Parathyroid adenoma (tissue), 2 donors: Measurements from ENCODE around the gene EFCAB11.

ENCODE experiments used
- H2AFZ ChIP-seq: fragments of 300-600 bp; sonication (generic); one replicate; pipeline ENCODE4 v1.7.0; 2017; ENCODE audit warnings: antibody characterized with exemption, mild to moderate bottlenecking
- H3K27ac ChIP-seq: fragments of 300-600 bp; sonication (generic); one replicate; pipeline ENCODE4 v1.7.0; 2017
- H3K27me3 ChIP-seq: fragments of 300-600 bp; sonication (generic); one replicate; pipeline ENCODE4 v1.7.0; 2017; ENCODE audit warnings: low read length; ENCODE audit not compliant: control insufficient read depth, insufficient read depth
- H3K36me3 ChIP-seq: fragments of 300-600 bp; sonication (generic); one replicate; pipeline ENCODE4 v1.7.0; 2017; ENCODE audit warnings: low read length; ENCODE audit not compliant: control insufficient read depth, insufficient read depth
- H3K4me1 ChIP-seq: fragments of 300-600 bp; sonication (generic); one replicate; pipeline ENCODE4 v1.7.0; 2017; ENCODE audit warnings: control low read depth
- H3K4me2 ChIP-seq: fragments of 300-600 bp; sonication (generic); one replicate; pipeline ENCODE4 v1.7.0; 2017; ENCODE audit warnings: low read length
- H3K4me3 ChIP-seq: fragments of 300-600 bp; sonication (generic); one replicate; pipeline ENCODE4 v1.7.0; 2017; ENCODE audit warnings: low read depth, low read length
- H3K79me2 ChIP-seq: fragments of 300-600 bp; sonication (generic); one replicate; pipeline ENCODE4 v1.7.0; 2017; ENCODE audit warnings: control low read depth
- H3K9ac ChIP-seq: fragments of 300-600 bp; sonication (generic); one replicate; pipeline ENCODE4 v1.7.0; 2017; ENCODE audit warnings: mild to moderate bottlenecking
- H3K9me3 ChIP-seq: fragments of 300-600 bp; sonication (generic); one replicate; pipeline ENCODE4 v1.7.0; 2017; ENCODE audit warnings: low read length; ENCODE audit not compliant: control insufficient read depth
- TF ChIP-seq, protein P1 (sequence below): fragments of 300-600 bp; sonication (generic); IDR thresholded peaks from one replicate; pipeline ENCODE4 v1.7.0; 2017; ENCODE audit warnings: antibody characterized with exemption, mild to moderate bottlenecking
- donor health status: primary hyperparathyroidism.

The EFCAB11 gene

DNA sequence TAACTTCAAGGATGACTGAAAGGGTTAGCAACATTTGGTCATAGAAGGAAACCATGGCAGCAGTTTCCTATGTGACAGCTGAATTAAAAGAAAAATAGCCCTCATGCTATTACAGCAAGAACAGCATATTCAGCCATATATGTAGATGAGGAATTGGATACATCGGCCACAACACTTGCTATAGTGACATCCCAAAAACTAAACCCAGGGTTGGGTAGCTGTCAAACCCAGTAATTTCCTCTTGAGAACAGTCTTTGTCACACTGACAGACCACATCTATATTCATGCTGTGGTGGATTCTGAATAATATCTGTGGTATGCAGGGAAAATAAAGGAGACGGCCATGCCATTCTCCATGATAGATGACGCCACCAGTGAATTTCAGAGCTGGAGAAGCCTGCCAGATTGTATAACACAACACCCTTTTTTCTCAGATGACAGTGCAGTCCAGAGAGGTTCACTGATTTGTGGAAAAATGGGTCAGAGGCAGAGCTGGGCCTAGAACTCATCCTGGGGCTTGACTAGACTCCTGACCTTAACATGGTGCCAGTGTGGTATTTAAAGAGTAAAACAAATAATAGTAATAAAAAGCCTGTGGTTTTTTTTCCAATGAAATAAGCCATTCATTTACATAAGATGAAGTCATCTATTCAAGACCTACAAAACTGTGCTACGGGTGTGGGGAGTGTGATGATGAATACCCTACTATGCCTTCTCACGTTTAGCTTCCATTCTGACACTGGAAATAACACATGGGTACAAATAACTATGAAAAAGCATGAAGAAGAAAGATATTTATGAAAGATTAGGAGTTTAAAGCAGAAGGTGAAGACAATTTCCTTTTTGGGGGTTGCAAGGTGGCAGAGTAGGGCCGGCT, 32.3 kb downstream of the EFCAB11 start:
- Histone ChIP-seq H3K9me3 (no peaks in the 10 kb centered on the region), H3K9ac (no peak overlapping the region), H2AFZ (no peak overlapping the region), H3K27me3 (no peaks in the 10 kb centered on the region), H3K36me3 (no peaks in the 10 kb centered on the region), H3K4me2 (no peak overlapping the region), H3K4me3 (no peak overlapping the region), H3K4me1 (peaks cover 3% of the 10 kb centered on the region), H3K27ac (no peak overlapping the region), H3K79me2 (no peaks in the 10 kb centered on the region)
- TF ChIP-seq, protein P1, sequence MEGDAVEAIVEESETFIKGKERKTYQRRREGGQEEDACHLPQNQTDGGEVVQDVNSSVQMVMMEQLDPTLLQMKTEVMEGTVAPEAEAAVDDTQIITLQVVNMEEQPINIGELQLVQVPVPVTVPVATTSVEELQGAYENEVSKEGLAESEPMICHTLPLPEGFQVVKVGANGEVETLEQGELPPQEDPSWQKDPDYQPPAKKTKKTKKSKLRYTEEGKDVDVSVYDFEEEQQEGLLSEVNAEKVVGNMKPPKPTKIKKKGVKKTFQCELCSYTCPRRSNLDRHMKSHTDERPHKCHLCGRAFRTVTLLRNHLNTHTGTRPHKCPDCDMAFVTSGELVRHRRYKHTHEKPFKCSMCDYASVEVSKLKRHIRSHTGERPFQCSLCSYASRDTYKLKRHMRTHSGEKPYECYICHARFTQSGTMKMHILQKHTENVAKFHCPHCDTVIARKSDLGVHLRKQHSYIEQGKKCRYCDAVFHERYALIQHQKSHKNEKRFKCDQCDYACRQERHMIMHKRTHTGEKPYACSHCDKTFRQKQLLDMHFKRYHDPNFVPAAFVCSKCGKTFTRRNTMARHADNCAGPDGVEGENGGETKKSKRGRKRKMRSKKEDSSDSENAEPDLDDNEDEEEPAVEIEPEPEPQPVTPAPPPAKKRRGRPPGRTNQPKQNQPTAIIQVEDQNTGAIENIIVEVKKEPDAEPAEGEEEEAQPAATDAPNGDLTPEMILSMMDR: no peak

DNA sequence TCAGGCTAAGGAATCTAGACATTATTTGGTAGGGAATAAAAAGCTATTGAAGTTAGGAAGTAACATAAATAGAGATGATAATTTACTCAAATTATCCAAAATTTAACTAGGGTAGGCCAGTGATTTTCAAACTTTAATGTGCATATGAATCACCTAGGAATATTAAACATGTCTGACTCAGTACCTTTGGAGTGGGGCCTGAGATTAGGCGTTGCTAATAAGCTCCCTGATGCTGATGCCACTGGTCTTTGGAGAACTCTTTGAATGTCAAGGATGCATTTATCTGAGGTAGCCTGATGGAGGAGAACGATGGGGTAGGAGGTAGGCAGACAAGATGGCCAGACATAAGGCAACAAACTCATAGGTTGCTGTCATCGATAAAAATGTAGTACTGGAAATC, 33.2 kb downstream of the EFCAB11 start:
- Histone ChIP-seq H3K27me3 (no peaks in the 10 kb centered on the region), H3K4me3 (no peak overlapping the region), H3K9me3 (no peaks in the 10 kb centered on the region), H3K27ac (no peak overlapping the region), H3K36me3 (no peaks in the 10 kb centered on the region), H3K4me1 (no peaks in the 10 kb centered on the region), H3K4me2 (no peak overlapping the region), H3K79me2 (no peaks in the 10 kb centered on the region), H3K9ac (no peak overlapping the region), H2AFZ (no peak overlapping the region)
- TF ChIP-seq, protein P1: no peak

DNA sequence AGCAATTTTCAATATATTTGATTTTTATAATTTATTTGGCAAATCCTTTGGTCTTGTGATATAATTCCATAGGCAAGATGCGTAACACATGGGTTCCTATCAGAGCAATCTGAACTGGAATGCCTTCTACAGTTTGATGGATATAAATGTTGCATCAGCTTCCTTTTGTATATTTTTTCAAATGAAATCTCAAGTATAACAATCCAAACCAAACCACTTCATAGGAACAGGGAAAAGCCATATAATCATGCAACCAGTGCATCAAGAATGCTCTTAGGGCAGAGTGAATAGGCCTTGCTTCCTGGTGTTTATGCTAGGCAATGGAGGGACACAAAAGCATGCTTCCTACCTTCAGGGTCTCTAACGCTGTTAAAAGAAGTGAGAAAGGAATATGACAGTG, 34.5 kb downstream of the EFCAB11 start:
- Histone ChIP-seq H3K9me3 (no peaks in the 10 kb centered on the region), H3K27ac (no peak overlapping the region)

DNA sequence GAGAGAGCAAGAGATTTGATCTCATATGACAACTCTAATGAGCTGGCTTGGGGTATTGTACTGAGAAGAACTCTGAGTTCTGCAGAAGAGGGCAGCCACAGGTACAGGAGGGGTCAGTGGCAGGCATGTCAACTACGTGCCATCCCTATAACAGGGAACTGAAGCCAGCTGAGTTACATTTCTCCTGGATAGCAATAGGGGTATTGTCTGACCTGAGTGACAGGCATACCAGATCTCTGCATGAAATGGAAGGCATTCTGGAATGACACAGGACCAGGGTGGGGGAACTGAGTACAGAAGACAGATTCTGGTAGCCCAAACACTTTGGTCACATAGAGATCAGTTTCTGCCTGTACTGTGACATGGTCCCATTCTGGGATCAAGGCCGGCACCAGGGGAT, 35.8 kb downstream of the EFCAB11 start:
- H3K79me2 ChIP-seq: no peaks in the 10 kb centered on the region
- no peak overlapping the region for H3K27ac ChIP-seq
- H2AFZ ChIP-seq: no peak overlapping the region
- no peak overlapping the region for H3K4me3 ChIP-seq
- no peak overlapping the region for H3K4me2 ChIP-seq
- TF ChIP-seq, protein P1: no peak
- H3K9ac ChIP-seq: no peak overlapping the region
- no peaks in the 10 kb centered on the region for H3K27me3 ChIP-seq
- no peaks in the 10 kb centered on the region for H3K4me1 ChIP-seq
- H3K9me3 ChIP-seq: no peaks in the 10 kb centered on the region
- no peaks in the 10 kb centered on the region for H3K36me3 ChIP-seq

More for the DNA sequence above, 34.5 kb downstream of the EFCAB11 start:
- Histone ChIP-seq H3K79me2 (no peaks in the 10 kb centered on the region), H3K4me2 (no peak overlapping the region), H3K4me1 (no peaks in the 10 kb centered on the region), H3K9ac (no peak overlapping the region), H3K36me3 (no peaks in the 10 kb centered on the region), H3K27me3 (no peaks in the 10 kb centered on the region), H3K4me3 (no peak overlapping the region), H2AFZ (no peak overlapping the region)
- TF ChIP-seq, protein P1: no peak
